H1 (cell line): ENCODE results near the gene RAD23B. TPM values are rescaled to one million over a fixed set of nuclear protein-coding genes. Genes with fewer than 3 reads are reported as not detected.

Experiments
- ASH2L ChIP-seq: fragments of 200-600, 300-600 bp; sonication (generic); IDR thresholded peaks from one replicate; pipeline ENCODE4 v1.7.1; 2017; ENCODE audit warnings: low read length
- BACH1 ChIP-seq: IDR thresholded peaks from 2 replicates; pipeline ENCODE4 v1.6.1; 2012; ENCODE audit warnings: low read length, improper control_type of control experiment
- CHD7 ChIP-seq: fragments of 300-600 bp; sonication (generic); IDR thresholded peaks from 2 replicates; pipeline ENCODE4 v1.7.1; 2012; ENCODE audit warnings: low read length, moderate library complexity, mild to moderate bottlenecking, inconsistent platforms; ENCODE audit not compliant: insufficient replicate concordance
- EZH2 ChIP-seq: fragments of 200-600 bp; sonication (generic); IDR thresholded peaks from 2 replicates; pipeline ENCODE4 v1.7.1; 2012; ENCODE audit warnings: low read depth, mild to moderate bottlenecking, moderate library complexity, low read length, inconsistent platforms; ENCODE audit not compliant: severe bottlenecking
- HDAC6 ChIP-seq: IDR thresholded peaks from one replicate; pipeline ENCODE4 v1.7.1; 2012; ENCODE audit warnings: low read depth, mild to moderate bottlenecking, inconsistent platforms, low read length, moderate library complexity
- JUN ChIP-seq: IDR thresholded peaks from 2 replicates; pipeline ENCODE4 v1.6.1; 2011; ENCODE audit warnings: low read depth, mild to moderate bottlenecking, improper control_type of control experiment, low read length
- KDM1A ChIP-seq: fragments of 200-600, 300-600 bp; sonication (generic); IDR thresholded peaks from 2 replicates; pipeline ENCODE4 v1.7.1; 2016; ENCODE audit warnings: mild to moderate bottlenecking, low read length, borderline replicate concordance
- TBP ChIP-seq: IDR thresholded peaks from 2 replicates; pipeline ENCODE4 v1.6.1; 2011; ENCODE audit warnings: low read depth, low read length, improper control_type of control experiment
- polyA plus RNA-seq, 7 experiments: library from polyadenylated mRNA; depleted of rRNA in 3 of 7; stranded (reverse) in 5 of 7; unstranded in 2 of 7; fragments of >200 nt in 5 of 7; fragments of 200-250 nt in 2 of 7; gene quantifications; 1 replicate in 5 of 7; 2 replicates in 1 of 7; 4 replicates in 1 of 7; pipeline versions ENCODE4 v1.2.1 to v1.2.3, GENCODE V29; 2011 to 2013; ENCODE audit warnings: missing spikeins in 2 of 7, mixed read lengths in 2 of 7
- total RNA-seq: library from RNA; stranded (reverse); fragmentation: NEBNext Ultra II Directional; extraction: Animal tissue kit (Norgen Biotek cat#: 25700); gene quantifications from 2 replicates; pipeline ENCODE4 v1.2.1, GENCODE V29; 2021

RAD23B gene
- total and polyA plus RNA-seq, 2 of the 8 experiments (the other 6 are each of a cell fraction or from before 2014, with no cell fraction given), result 97.1 to 165 TPM

GRCh38 chr9:107373809-107374208, 90.7 kb downstream of the RAD23B start (continued):
- no peak for TF ChIP-seq CHD7
- no peak for TF ChIP-seq HDAC6
- TF ChIP-seq KDM1A, result no peak
- TF ChIP-seq ASH2L, result no peak
- TF ChIP-seq EZH2, result no peak
- no peak for TF ChIP-seq JUN
- no peak for TF ChIP-seq BACH1
- no peak for TF ChIP-seq TBP
